NCI-H345 treated with DMSO at 0.1 percent for 48 hours (cell line): ENCODE data around the gene LIPC.

Experiments used
- DNase-seq: peaks from one replicate; lab custom pipeline; 2025; ENCODE audit not compliant: unreplicated experiment; lab: John Stamatoyannopoulos, UW

Gene LIPC

DNA sequence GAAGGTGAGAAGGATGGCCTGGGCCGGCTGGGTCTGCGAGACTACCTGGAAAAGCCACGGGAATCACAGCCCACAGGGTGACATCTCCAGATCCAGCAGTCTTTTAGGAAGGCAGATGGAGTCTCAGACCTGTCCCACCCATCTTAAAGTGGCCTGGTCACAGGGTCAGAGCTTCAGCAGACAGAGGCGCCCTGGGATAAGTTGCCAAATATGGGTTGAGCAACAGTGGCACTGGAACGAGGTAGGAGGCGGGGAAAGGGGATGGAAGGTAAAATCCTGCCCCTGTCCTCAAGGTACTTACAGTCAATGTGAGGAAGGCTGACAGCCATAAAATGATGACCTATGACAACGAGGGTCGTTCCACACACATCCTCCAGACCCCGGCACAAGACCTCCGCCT is 80.7 kb downstream of the LIPC start:
- no peak for DNase-seq

DNA sequence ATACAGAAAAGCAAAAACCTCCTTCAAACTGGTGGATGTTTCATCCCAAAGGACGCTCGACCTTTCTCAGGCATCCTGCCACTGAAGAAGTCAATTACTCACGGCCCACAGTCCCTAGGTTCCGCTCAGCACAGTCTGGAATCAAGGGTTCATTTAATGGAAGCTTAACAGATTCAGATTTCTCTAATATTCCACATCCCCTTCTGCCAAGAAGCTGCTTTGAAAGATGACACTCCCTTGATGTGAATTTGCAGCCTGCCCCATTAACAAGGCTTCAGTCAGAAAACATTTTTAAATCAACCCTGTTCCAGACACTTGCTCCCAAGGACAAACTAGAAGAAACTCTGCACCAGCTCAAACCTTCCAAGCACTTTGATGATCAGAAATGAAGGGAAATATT is 81.2 kb downstream of the LIPC start:
- DNase-seq: no peak

DNA sequence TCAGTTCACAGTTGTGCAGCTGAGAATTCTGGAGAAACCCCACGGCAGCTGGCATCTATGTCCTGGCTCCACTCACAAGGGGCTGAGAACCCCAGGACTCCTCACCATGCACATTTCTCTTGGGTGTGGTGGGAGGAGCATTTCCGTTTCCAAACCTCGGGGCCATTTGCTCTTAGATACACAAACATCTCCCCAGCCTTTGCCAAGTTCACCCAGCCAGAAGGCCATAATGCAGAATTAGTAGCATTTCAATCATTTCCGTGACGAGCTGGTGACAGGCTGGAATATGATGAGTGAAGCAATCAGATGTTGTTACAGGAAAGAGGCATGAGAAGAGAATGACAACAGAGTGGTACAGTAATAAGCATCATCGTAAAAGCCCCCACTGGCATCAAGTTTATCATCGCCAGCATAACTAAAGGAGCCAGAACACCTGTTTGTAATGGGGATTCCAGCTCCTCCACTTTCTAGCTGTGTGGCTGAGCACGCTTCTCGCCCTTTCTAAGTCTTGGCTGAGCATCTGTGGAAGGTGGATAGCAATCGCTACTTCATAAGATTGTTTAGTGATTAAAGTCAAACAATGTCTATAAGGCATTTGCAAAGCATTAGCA is 82.0 kb downstream of the LIPC start:
- no peak for DNase-seq

DNA sequence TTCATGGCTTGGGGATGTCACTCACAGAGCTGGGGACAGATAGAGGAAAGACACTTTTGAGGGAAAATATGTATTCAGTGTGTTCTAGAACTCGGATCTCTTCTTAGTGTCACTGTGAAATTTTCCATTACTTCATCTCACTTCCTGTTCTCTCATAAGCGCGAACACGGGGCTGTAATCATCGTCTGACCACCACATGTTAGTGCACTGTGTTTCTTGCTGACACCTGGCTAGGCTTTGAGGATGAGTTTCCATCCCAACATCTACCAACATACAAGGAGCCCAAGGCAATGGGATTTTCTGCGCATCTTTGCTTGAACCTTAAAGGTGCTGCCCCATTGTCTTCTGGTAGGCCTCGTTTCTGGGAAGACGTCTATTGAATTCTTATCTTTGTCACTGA is 84.0 kb downstream of the LIPC start:
- no peak for DNase-seq

DNA sequence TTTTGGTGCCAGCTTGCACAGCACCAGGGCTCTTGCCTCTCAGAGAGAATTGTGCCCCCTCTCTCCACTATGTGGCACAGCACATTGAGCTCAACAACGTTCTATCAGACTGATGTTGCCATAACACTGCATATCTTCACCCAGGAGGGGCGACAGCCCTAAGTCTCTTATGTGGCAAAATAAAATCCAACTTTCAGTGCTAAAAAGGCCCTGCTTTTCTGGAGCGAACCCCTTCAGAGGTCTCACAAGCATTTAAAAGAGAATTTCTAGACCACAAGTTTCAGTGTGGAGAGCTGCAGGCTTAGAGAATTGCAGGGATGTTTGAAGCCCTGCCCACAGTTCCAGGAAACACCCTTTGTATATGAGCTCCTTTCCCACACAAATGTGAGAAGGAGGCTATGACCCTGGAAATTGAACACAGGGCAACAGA is 85.5 kb downstream of the LIPC start:
- DNase-seq: no peak

DNA sequence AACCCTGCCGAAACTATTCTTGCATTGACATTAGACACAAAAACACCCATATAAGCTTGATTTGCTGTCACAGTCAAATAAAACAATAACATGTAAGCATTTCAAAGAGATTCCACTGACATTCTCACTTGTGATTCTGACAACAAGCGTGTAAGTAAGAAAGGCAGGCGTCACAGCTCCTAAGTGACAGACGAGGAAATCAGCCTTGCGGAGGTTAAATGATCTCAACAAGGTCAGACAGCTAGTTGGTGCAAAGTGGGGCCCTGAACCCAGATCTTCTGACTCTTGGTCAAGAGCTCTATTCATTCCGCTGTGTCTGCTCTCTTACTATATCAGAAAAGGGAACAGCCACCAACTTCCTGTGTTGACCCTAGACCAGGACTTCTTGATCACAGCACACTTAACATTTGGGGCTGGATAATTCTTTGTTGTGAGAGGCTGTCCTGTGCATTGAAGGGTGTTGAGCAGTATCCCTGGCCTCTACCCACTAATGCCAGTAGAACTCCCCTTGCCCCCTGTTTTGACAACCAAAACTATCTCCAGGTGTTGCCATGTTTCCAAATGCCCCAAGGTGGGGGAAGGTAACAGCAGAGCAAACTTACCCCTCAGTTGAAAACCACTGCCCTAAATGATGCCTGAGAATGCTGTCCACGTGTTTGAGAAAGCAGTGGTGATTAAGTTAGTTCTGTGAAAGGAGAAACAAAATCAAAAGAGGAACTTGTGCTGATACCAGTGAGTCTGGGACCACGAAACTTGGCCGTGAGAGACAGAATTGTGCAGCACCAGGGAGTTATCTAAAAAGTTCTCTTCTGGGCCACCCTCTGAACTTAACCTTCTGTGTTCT is 86.1 kb downstream of the LIPC start:
- DNase-seq: no peak

DNA sequence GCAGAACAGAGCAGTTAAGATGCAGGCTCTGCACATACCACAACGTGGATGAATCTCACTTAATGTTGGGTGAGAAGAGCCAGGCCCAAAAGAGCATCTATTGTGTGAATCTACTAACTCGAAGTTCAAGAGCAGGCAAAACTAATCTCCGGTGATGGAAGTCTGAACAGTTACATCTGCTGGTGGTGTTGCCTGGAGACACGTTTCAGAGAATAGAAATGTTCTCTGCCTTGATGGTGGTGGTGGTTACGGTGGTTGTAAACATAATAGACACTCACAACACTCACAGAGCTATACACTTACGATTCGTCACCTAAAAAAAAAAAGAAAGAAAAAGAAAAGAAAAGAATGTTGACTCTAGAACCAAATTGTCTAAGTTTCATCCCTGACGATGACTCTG is 86.8 kb downstream of the LIPC start:
- DNase-seq: no peak

DNA sequence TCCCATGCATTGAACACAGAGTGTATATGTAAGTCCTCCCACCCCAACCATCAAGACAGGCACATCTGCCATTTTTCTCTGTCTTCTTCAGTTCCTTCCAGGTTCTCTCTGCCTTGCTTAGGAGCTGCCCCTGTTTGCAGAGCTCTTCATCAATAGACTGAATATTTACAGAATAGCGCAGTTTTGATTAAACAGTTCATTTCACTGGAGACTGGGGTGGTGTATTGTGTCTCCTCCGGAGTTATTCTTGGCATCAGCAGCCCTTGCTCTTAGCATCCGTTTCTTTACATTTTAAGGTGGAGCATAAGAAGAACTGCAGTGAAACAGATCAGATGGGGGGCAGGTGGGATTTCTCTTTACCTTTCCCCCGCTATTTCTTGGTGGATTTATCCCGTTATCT is 87.7 kb downstream of the LIPC start:
- DNase-seq: no peak

DNA sequence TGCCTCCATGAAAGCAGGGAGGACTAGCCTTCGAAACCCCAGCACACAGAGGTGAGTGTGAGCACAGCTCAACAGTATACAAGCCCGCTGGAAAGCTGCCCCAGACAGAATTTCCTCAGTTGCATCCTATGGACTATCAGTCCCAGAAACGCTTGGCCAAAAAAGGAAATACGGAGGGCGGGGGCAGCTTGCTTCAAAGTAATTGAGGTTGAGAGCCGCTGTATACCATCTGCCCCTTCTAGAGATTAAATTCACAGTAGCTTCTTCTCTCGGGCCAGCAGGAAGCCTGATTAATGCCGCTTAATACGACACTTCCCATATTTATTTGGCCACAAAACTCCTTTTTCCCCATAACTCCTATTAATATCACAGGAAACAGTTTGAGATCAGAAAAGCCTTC is 88.7 kb downstream of the LIPC start:
- no peak for DNase-seq

DNA sequence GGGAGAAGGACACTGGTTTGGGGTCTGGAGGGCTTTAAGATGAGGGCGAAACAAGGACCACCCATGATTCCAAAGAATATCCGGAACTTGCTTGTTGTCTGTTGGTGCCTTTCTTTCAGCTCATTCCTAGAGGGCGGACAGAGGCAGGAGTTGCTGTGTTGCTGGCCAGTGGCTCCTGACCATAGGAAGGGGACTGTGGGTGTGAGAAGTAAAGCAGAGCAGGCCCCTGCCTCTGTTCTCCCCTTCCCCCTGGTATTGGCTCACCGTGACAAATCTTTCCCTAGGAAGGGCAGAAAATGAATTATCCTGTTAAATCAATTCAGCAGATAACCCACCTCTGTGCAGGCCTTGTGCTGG is 89.1 kb downstream of the LIPC start:
- DNase-seq: no peak

DNA sequence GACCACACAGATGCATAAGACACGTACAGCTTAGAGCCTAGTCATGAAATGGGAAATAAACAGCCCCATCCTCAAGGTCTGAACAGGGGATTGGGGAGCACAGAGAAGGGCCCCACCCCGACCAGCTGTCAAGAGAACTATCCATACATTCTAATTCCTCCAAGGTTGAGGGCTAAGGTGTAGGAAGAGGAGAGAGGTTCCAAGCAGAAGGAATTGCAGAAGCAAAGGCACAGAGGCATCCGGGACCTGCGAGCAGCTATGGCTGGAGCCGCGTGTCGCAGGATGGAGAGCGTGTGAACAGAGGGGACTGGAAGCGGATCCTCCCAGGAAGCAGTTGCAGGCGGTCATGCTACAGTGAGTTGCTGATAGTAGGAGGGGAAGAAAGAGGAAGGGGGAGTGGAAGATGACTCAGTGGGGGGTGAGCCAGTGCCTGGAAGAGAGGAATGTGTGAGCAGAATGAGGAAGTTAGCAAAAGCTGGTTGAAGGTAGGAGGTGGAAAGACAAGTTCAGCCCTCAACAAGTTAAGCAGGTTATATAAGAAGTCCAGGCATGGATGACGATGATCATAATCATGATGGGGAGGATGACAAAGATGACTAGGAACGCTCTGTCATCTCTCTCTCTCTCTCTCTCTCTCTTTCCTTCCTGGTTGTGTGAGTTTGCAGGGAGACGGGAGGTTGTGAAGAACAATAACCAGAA is 89.7 kb downstream of the LIPC start:
- no peak for DNase-seq

DNA sequence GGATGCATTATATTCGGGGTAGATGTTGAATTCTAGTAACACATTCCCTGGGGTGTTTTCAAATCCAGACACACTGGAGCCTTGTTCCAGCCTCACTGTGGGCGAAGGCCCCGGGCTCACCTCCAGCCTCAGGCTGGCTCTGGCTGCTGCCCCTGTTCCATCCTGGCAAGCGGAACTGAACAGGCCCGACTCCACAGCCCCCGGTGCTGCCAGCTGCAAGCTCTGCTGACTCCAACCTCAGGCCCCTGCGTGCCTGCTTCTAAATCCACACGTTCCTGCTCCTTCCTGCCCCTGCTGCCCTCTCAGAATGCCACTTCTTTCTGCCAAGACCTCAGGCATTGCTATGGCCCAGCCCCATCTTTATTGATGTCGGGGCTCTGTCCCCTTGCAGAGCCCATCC is 90.6 kb downstream of the LIPC start:
- DNase-seq: no peak

DNA sequence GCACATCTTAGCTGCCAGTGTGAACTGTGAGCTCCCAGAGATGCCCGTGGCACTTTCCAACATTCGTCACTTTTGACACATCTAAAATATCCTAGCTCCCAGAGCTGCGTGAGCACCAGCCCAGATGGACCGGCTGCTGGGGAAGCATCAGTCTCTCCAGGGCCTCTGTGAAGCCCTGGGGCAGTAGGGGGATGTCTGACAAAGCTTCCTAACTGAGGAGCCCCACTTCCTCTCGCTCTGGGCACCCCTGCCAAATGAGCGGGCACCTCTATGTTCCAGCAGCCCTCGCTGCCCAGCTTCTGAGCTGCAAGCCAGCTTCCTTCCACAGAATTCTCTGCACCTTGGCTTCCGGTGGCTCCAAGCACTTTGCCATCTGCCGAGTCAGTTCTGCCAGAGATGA is 91.1 kb downstream of the LIPC start:
- DNase-seq: no peak

DNA sequence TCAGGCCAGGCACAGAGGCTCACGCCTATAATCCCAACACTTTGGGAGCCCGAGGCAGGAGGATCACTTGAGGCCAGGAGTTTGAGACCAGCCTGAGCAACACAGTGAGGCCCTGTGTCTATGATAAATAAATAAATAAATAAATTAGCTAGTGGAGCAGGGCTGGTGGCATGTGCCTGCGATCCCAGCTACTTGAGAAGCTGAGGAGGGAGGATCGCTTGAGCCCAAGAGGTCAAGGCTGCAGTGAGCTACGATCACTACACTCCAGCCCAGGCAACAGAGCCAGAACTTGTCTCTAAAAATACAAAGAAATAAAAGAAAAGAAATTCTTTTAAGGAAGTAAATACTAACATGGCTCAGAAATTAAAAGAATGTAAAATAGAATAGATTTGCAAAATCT is 91.8 kb downstream of the LIPC start:
- DNase-seq: no peak

DNA sequence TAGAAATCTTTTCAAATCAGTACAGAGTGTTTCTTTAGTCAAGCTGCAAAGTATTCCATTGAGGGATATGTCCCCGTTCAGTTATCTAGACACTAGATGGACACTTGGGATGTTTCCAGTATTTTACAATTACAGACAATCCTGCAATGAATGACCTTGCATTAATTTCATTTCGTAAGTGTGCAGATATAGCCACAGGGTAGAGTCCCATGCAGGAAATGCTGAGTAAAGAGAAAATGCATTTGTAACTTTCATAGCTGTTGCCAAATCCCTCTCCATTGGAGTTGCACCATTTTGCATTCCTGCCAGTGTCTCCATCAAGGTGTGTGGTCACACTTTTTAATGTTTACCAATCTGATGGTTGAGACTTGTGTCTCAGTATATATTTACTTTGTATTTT is 92.5 kb downstream of the LIPC start:
- DNase-seq: no peak

DNA sequence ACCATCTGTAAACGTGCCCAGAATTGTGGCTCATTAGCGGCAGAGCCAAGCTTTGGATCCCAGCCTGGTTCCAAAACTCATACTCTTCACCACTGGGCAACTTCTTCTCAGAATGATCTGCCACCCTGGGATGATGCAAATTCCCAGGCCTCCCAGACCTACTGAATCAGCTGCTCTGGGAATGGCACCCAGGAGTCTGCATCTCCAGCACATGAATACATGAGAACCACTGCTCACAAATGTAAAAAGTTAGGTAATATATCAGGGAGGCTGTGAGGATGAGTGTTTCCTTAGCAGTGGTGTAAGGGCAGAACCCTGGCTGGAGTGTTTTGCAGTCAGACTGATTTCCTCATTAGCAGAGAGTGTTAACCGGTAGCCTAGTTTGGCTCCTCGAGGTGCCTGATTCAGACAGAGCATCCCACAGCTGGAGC is 94.2 kb downstream of the LIPC start:
- DNase-seq: no peak

DNA sequence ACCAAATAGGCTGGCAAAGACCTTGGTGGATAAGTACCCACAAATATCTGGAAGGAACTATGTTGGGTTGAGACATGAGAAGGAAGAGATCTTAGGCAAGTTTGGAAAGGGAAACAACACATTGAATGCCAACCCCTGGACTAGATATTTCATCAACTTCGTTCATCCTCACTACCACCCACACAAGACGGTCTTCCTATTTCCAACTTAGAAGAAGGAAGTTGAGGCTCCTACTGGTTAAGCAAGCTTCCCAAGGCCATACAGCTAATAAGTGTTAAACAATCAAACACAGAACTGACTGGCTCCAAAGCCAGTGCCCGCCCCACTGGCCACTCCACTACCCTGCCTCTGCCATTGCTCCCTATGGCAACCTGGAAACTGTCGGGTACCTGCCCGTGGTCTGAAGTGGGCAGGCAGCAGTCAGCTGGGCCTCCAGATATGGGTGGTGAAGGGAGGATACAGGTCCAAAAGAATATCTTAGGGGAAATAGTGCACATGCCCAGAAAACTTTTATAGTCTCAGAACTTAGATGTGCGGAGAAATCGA is 94.9 kb downstream of the LIPC start:
- no peak for DNase-seq

DNA sequence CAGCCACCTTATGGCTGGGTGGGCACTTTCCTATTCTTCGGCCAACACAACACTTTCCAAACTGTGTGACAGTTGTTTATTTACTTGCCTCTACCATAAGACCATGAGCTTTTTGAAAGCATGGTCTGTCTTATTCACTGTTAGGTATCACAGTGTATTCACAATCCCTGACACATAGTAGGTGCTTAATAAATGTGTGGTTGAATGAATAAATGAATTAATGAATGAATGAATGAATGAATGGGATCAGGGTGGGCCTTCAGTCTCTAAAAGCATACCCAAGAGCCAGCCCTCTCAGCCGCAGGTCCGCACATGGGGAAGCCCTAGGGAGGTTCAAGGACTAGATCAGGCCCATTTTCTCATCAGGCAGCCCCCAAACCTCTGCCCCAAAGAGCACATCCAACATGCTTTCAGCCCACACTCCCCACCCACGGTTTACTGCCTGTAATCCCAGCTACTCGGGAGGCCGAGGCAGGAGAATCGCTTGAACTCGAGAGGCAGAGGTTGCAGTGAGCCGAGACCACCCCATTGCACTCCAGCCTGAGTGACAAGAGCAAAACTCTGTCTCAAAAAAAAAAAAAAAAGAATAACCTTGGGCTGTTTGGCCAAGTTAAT is 95.9 kb downstream of the LIPC start:
- DNase-seq: no peak

DNA sequence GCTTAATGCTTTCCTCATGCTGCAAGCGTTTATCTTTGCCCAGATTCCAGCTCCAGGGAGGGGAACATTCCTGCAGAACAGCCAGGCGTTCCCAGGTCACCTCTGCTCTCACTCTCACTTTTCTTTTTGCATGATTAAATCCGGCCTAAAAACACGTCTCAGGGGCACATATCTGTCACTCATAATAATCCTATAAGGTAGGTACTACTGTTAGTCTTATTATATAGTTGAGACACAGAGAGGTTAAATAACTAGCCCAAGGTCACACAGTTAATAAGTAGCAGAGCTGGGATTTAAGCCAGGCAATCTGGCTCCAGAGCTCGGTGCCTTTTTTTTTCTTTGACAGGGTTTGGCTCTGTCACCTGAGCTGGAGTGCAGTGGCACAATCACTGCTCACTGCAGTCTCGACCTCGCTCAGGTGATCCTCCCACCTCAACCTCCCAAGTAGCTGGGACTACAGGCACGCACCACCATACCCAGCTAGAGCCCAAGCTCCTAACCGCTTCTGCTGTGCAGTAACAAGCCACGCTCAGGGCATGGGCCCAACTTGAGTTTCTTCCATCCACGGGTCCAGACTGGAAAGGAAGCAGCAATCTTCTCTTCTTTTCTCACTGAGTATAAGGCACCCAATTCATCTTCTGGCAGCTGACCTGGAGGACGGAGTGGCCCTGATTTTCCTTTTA is 96.5 kb downstream of the LIPC start:
- no peak for DNase-seq

DNA sequence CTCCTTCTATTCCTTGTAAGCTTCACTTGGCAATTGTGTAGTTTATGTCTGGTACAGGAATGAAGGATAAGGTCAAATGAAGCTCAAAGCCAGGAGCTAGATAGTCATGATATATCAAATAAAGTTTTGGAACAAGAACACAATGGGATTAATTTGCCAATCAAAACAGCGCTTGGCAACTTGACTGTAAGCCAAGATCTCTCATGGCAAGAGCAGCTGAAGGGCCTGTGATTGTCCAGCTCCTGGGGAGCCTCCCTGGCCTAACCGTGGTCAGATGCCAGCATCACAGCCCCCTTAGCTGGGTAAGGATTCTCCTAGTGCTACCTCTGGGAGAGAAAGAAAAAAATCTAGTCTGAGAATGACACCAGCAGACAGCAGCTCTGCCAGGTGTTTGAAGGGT is 97.2 kb downstream of the LIPC start:
- no peak for DNase-seq

DNA sequence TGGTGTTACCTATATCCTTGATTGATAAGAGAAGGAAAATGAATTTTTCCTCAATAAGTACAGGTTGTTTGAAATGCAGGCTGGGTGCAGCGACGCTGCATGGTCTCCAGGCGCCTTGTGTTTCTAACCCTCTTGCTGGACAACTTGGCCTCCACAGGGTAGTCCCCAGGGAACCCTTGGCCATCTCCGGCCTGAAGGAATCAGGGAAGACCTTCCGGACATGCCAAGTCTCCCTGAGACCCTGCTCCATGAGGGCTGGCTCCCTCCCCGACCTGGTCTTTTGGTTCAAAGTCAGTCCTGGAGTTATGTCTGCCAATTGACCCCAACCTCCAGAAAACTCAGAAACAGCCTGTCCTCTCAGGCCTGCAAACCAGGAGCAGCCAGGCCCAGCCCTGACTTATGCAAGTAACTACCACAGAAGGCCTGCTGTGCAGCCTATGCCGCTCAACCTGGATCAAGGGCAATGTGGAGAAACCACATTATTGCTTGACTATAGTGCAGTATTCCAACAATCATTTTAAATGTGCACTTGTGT is 98.3 kb downstream of the LIPC start:
- no peak for DNase-seq
